HG02642 (cell line): ENCODE measurements around the gene ACOX1.
"Not testable (repeated sequence)": the region's sequence is repeated elsewhere in the genome, so short reads cannot be mapped to it uniquely, and the experiment has no call there.

Experiments
- ATAC-seq: cut with Tn5 transposase; IDR thresholded peaks from one replicate; pipeline ENCODE4 v1.9.1; 2021; ENCODE audit warnings: mild to moderate bottlenecking; ENCODE audit not compliant: unreplicated experiment, poor library complexity

The ACOX1 gene

GRCh38 chr17:75983501-75984181 is 4.7 kb upstream of the ACOX1 start:
- no peak for ATAC-seq

GRCh38 chr17:75981019-75981615 is 2.2 kb upstream of the ACOX1 start:
- no peak for ATAC-seq

GRCh38 chr17:75980188-75981018 is 1.4 kb upstream of the ACOX1 start:
- no peak for ATAC-seq

- no peak for ATAC-seq
These were observed 780 bp upstream of the ACOX1 start for GRCh38 chr17:75979705-75980187.

GRCh38 chr17:75976175-75976848 is 2.7 kb downstream of the ACOX1 start:
- no peak for ATAC-seq

GRCh38 chr17:75975757-75976174 is 3.2 kb downstream of the ACOX1 start:
- no peak for ATAC-seq

- not testable (repeated sequence) for ATAC-seq
These were observed 3.8 kb downstream of the ACOX1 start for GRCh38 chr17:75975187-75975586.

- no peak for ATAC-seq
These were observed 8.3 kb downstream of the ACOX1 start for GRCh38 chr17:75970626-75971025.

GRCh38 chr17:75970011-75970523 is 8.9 kb downstream of the ACOX1 start:
- no peak for ATAC-seq

GRCh38 chr17:75969044-75969443 is 9.9 kb downstream of the ACOX1 start:
- not testable (repeated sequence) for ATAC-seq

GRCh38 chr17:75965468-75965867 is 13.5 kb downstream of the ACOX1 start:
- no peak for ATAC-seq

GRCh38 chr17:75959839-75960511 is 19.0 kb downstream of the ACOX1 start:
- ATAC-seq: no peak

GRCh38 chr17:75959051-75959838 is 19.7 kb downstream of the ACOX1 start:
- ATAC-seq: no peak

- ATAC-seq: no peak
These were observed 28.0 kb downstream of the ACOX1 start for GRCh38 chr17:75950855-75951554.

- ATAC-seq: no peak
These were observed 28.5 kb downstream of the ACOX1 start for GRCh38 chr17:75950421-75950820.

- ATAC-seq: no peak
These were observed 33.8 kb downstream of the ACOX1 start for GRCh38 chr17:75945211-75945610.

- ATAC-seq: no peak
These were observed 35.5 kb downstream of the ACOX1 start for GRCh38 chr17:75943491-75943890.

- ATAC-seq: no peak
These were observed 36.5 kb downstream of the ACOX1 start for GRCh38 chr17:75942473-75942872.
